K562 (cell line): Measurements from ENCODE around the gene MYL12A. TPM values are rescaled to one million over a fixed set of nuclear protein-coding genes. Genes with fewer than 3 reads are reported as not detected.
A peak's percentile ranks its signal among the peaks of the same experiment; 100 is the strongest.

ENCODE experiments used
- ATAC-seq: fragments of 200-7000 bp; cut with Tn5 transposase; 3 replicates; pipeline ENCODE4 v1.9.1; 2020; ENCODE audit warnings: moderate library complexity
- BruUV-seq: library from RNA; stranded (reverse); fragments of 400-500 nt; replicated peaks from 2 replicates; lab custom pipeline; 2021; lab: Mats Ljungman, UMichigan
- CTCF ChIA-PET: fragments of 300-600 bp; formaldehyde crosslinking; extraction: SDS; loops from one replicate; lab custom pipeline; 2021; ENCODE audit warnings: low intra/inter-chr PET ratio; lab: Yijun Ruan, JAX
- POLR2A ChIA-PET: fragments of 300-600, 350-650 bp; sonication (Branson Sonifier 250); formaldehyde crosslinking; extraction: SDS; loops from one replicate; lab custom pipeline; 2021; ENCODE audit warnings: antibody characterized with exemption, inconsistent platforms; lab: Yijun Ruan, JAX
- DNase-seq, 4 experiments: peaks; one replicate each; pipeline versions ENCODE4 v3.0.0 to v3.0.0-alpha.2; 2011 to 2018; ENCODE audit warnings: low spot score in 3 of 4, mixed read lengths in 3 of 4; ENCODE audit errors: extremely low read depth in 1 of 4
- FAIRE-seq: peaks from 2 replicates; lab custom pipeline; 2011; peaks lifted over from hg19 to GRCh38; lab: Jason Lieb, UNC
- H2AFZ ChIP-seq: 2 replicates; pipeline ENCODE4 v1.6.0; 2011; ENCODE audit warnings: low read depth, low read length, control low read depth, inconsistent platforms
- H3K27ac ChIP-seq: fragments of 200-600 bp; 3 replicates; pipeline ENCODE4 v1.8.0; 2011; ENCODE audit warnings: low read depth, mild to moderate bottlenecking, control low read depth, inconsistent platforms, low read length, moderate library complexity, mixed read lengths; ENCODE audit errors: extremely low read depth
- H3K27me3 ChIP-seq, 2 experiments: fragments of 300-600 bp in 1 of 2; 2 replicates in 1 of 2; 3 replicates in 1 of 2; pipeline versions ENCODE4 v1.6.0 to v1.8.0; 2011; ENCODE audit warnings: inconsistent platforms in 2 of 2, low read length in 2 of 2, mild to moderate bottlenecking in 1 of 2, mixed read lengths in 1 of 2, moderate library complexity in 1 of 2; ENCODE audit not compliant: control insufficient read depth in 2 of 2, insufficient read depth in 2 of 2
- H3K36me3 ChIP-seq: fragments of 300-600 bp; 3 replicates; pipeline ENCODE4 v1.8.0; 2011; ENCODE audit warnings: mild to moderate bottlenecking, low read length, inconsistent platforms; ENCODE audit not compliant: control insufficient read depth, insufficient read depth
- H3K4me1 ChIP-seq, 2 experiments: fragments of 200-600 bp in 1 of 2; replicated peaks in 1 of 2; 2 replicates in 1 of 2; 3 replicates in 1 of 2; pipeline versions ENCODE4 v1.5.1 to v1.8.0; 2011; ENCODE audit warnings: inconsistent platforms in 2 of 2, low read length in 2 of 2, mild to moderate bottlenecking in 1 of 2, mixed read lengths in 1 of 2, moderate library complexity in 1 of 2; ENCODE audit not compliant: control insufficient read depth in 2 of 2, insufficient read depth in 2 of 2
- H3K4me2 ChIP-seq: 2 replicates; pipeline ENCODE4 v1.6.1; 2011; ENCODE audit warnings: low read length, control low read depth, inconsistent platforms, mixed read lengths; ENCODE audit not compliant: insufficient read depth
- H3K4me3 ChIP-seq: fragments of 200-600 bp; sonication (generic), shearing (Covaris generic); 2 replicates; pipeline ENCODE4 v1.5.1; 2016; ENCODE audit warnings: control low read depth, inconsistent platforms
- H3K79me2 ChIP-seq: fragments of 200-600 bp; 3 replicates; pipeline ENCODE4 v1.8.0; 2011; ENCODE audit warnings: low read length, inconsistent platforms; ENCODE audit not compliant: control insufficient read depth, insufficient read depth
- H3K9ac ChIP-seq, 2 experiments: 2 replicates each; pipeline versions ENCODE4 v1.6.0 to v1.6.1; 2011; ENCODE audit warnings: low read depth in 2 of 2, low read length in 2 of 2, control low read depth in 1 of 2, inconsistent platforms in 1 of 2, mild to moderate bottlenecking in 1 of 2, mixed read lengths in 1 of 2; ENCODE audit not compliant: insufficient read depth in 1 of 2
- H3K9me1 ChIP-seq: one replicate; pipeline ENCODE4 v1.6.0; 2011; ENCODE audit warnings: inconsistent platforms, mild to moderate bottlenecking, low read length, moderate library complexity; ENCODE audit not compliant: control insufficient read depth, insufficient read depth
- H3K9me3 ChIP-seq: replicated peaks from 2 replicates; pipeline ENCODE4 v1.5.1; 2011; ENCODE audit warnings: low read depth, low read length, inconsistent platforms; ENCODE audit not compliant: control insufficient read depth, insufficient read depth
- H4K20me1 ChIP-seq: replicated peaks from 2 replicates; pipeline ENCODE4 v1.6.1; 2011; ENCODE audit warnings: low read length, inconsistent platforms, mixed read lengths; ENCODE audit not compliant: control insufficient read depth, insufficient read depth
- CBFB ChIP-seq: sonication (generic); formaldehyde crosslinking; IDR thresholded peaks from 2 replicates; pipeline ENCODE4 v1.4.0; 2020; ENCODE audit warnings: mild to moderate bottlenecking, missing genetic modification reagents
- CBX1 ChIP-seq: sonication (generic); IDR thresholded peaks from 2 replicates; pipeline ENCODE4 v1.6.1; 2016; ENCODE audit warnings: antibody characterized with exemption, low read depth, mild to moderate bottlenecking
- ESRRB ChIP-seq: fragments of 250-450 bp; sonication (Bioruptor Pico); IDR thresholded peaks from 2 replicates; pipeline ENCODE4 v1.5.0; 2020; ENCODE audit warnings: mild to moderate bottlenecking, moderate library complexity, borderline replicate concordance
- ETV1 ChIP-seq: fragments of 450-650 bp; conservative IDR thresholded peaks from 2 replicates; pipeline ENCODE4 v1.6.1; 2016; ENCODE audit warnings: missing genetic modification characterization, control low read depth, low read depth, missing compliant biosample characterization
- MAZ ChIP-seq, 2 experiments: fragments of 450-650 bp in 1 of 2; sonication (generic) in 1 of 2; formaldehyde crosslinking; IDR thresholded peaks in 1 of 2; conservative IDR thresholded peaks in 1 of 2; 2 replicates each; pipeline versions ENCODE4 v1.4.0 to v1.5.0; 2020; ENCODE audit warnings: mild to moderate bottlenecking in 1 of 2, missing genetic modification reagents in 1 of 2
- MYNN ChIP-seq, 2 experiments: sonication (generic); formaldehyde crosslinking in 1 of 2; IDR thresholded peaks; 2 replicates each; pipeline versions ENCODE4 v1.5.0 to v1.6.1; 2016 to 2020; ENCODE audit warnings: antibody characterized with exemption in 1 of 2, missing genetic modification reagents in 1 of 2
- NCOA1 ChIP-seq: fragments of 450-650 bp; IDR thresholded peaks from 2 replicates; pipeline ENCODE4 v1.6.1; 2016; ENCODE audit warnings: low read depth
- PHB2 ChIP-seq: fragments of 450-650 bp; IDR thresholded peaks from 2 replicates; pipeline ENCODE4 v1.6.1; 2017; ENCODE audit warnings: low read depth
- POLR2AphosphoS5 ChIP-seq: IDR thresholded peaks from 2 replicates; pipeline ENCODE4 v1.6.1; 2011; ENCODE audit warnings: mild to moderate bottlenecking, low read depth, low read length, moderate library complexity; ENCODE audit not compliant: control insufficient read depth, insufficient read depth
- POLR2G ChIP-seq: fragments of 200-400 bp; formaldehyde crosslinking; IDR thresholded peaks from 2 replicates; pipeline ENCODE4 v1.6.1; 2017; ENCODE audit warnings: low read depth, mild to moderate bottlenecking, antibody characterized with exemption, low read length, moderate library complexity
- STAT5A ChIP-seq: IDR thresholded peaks from 2 replicates; pipeline ENCODE4 v1.6.1; 2012; ENCODE audit warnings: low read length, inconsistent platforms, borderline replicate concordance
- ZNF253 ChIP-seq: fragments of 250-450 bp; sonication (Bioruptor Pico); conservative IDR thresholded peaks from 2 replicates; pipeline ENCODE4 v1.6.1; 2021; ENCODE audit warnings: mild to moderate bottlenecking
- ZNF274 ChIP-seq: IDR thresholded peaks from 2 replicates; pipeline ENCODE4 v1.6.1; 2011; ENCODE audit warnings: low read depth, mild to moderate bottlenecking, low read length, moderate library complexity, borderline replicate concordance
- ZNF316 ChIP-seq: fragments of 450-650 bp; IDR thresholded peaks from 2 replicates; pipeline ENCODE4 v1.6.1; 2016
- ZNF551 ChIP-seq: fragments of 250-450 bp; sonication (Bioruptor Pico); IDR thresholded peaks from 2 replicates; pipeline ENCODE4 v1.5.0; 2021; ENCODE audit warnings: mild to moderate bottlenecking, moderate library complexity
- WGBS: fragments of 100-300 bp; shearing (Covaris generic); methylation state at CpG from one replicate; pipeline ENCODE4 v1.1.6; 2016; ENCODE audit warnings: low coverage, mixed read lengths; ENCODE audit not compliant: insufficient coverage; ENCODE audit errors: missing lambda C conversion rate; 5-methylcytosine and 5-hydroxymethylcytosine counted together
- in situ Hi-C: fragments of 300-500 bp; cut with MboI; formaldehyde crosslinking; loops from 4 replicates; pipeline ENCODE4 v1.15.0; 2018; ENCODE audit warnings: inconsistent platforms, mixed read lengths
- intact Hi-C: fragments of 100-400 bp; cut with micrococcal nuclease; formaldehyde crosslinking; loops from 2 replicates; pipeline ENCODE4 v1.14.2; 2022
- polyA plus RNA-seq, 8 experiments: library from polyadenylated mRNA; depleted of rRNA in 4 of 8; stranded (reverse) in 5 of 8; unstranded in 3 of 8; fragments of >200 nt; fragmentation: Nextera tagmentation in 2 of 8; fragmentation: Illumina TruSeq in 1 of 8; extraction: Ambion mirVana in 2 of 8; extraction: Trizol in 1 of 8; gene quantifications; 2 replicates each; pipeline versions ENCODE4 v1.2.1 to v1.2.3, GENCODE V29; 2011 to 2014; ENCODE audit warnings: inconsistent platforms in 1 of 8, missing spikeins in 1 of 8
- total RNA-seq, 7 experiments: library from RNA; depleted of rRNA in 6 of 7; stranded (reverse); fragments of >200 nt in 6 of 7; fragmentation: Illumina TruSeq in 2 of 7; extraction: Trizol in 2 of 7; gene quantifications; 2 replicates each; pipeline versions ENCODE4 v1.2.1 to v1.2.3, GENCODE V29; 2011 to 2021; ENCODE audit warnings: low replicate concordance in 1 of 7
- TF ChIP-seq, protein P1 (sequence below): sonication (generic); formaldehyde crosslinking; IDR thresholded peaks from 2 replicates; pipeline ENCODE4 v1.8.0; 2022; ENCODE audit warnings: mild to moderate bottlenecking, low read depth, missing genetic modification reagents
- TF ChIP-seq, protein P2 (sequence below), 3 experiments: fragments of 200-800 bp in 1 of 3; fragments of 250-450 bp in 1 of 3; fragments of 450-650 bp in 1 of 3; sonication (Bioruptor Pico) in 1 of 3; sonication (Bioruptor generic) in 1 of 3; formaldehyde crosslinking in 1 of 3; IDR thresholded peaks; 2 replicates each; pipeline versions ENCODE4 v1.6.1 to v1.8.0; 2016 to 2022; ENCODE audit warnings: mild to moderate bottlenecking in 2 of 3, missing genetic modification characterization in 2 of 3, missing compliant biosample characterization in 1 of 3, moderate library complexity in 1 of 3

MYL12A gene
- total and polyA plus RNA-seq, 9 of the 15 experiments (the other 6 are each of a cell fraction or from before 2014, with no cell fraction given): 308 to 1,031 (median 559) TPM

DNA sequence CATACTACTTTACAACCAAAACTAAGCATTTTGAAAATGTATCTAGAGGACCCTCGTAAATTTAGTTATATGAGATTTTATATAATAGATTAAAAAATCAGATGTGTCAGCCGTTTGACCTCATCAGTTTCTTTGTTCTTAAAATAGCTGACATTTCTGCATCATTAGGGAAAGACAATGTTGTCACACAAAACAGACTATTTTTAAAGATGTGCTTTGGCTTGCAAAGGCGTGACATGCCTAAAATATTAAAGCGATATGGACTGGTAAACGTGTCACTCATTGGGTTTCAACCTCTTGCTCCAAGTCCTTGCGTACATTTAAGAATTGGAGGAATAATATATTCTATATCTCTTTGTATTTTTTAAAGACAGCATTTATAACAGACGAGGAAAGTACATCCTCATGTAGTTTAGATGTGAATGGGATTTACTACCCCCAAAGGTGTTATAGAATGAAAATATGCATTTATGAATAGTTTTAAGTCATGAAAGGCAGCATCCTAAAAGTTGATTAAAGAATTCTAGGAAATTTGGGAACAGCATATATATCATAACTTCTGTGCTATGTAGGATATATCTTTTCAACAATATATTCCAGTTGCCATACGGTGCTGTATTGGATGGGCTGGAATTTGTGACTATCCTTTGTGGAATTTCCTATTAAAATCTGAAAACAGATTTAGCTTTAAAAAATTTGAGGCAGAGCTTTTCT is 3.8 kb downstream of the MYL12A start:
- FAIRE-seq: no peak
- ATAC-seq: no peak
- intact Hi-C loops: no loop called here
- TF ChIP-seq MAZ (CRISPR knock-in tag; conservative IDR thresholded peaks at IDR 0.05 in 1 of 2, IDR thresholded peaks at IDR 0.05 in 1 of 2) (0 out of 4 replicates have a peak, but pooled peaks of 1 of the 2 experiments have one; percentile 20), CBX1 (no peak), CBFB (CRISPR knock-in tag) (no peak), PHB2 (no peak), POLR2G (0 out of 2 replicates have a peak, but pooled peaks have one; percentile 33), ZNF274 (no peak), MYNN (IDR thresholded peaks at IDR 0.05) (0 out of 2 replicates have a peak, but pooled peaks have one; percentile 53), MYNN (CRISPR knock-in tag; IDR thresholded peaks at IDR 0.05) (no peak), ETV1 (no peak), POLR2AphosphoS5 (peak; percentile 37), ZNF253 (CRISPR knock-in tag) (0 out of 2 replicates have a peak, but pooled peaks have one; percentile 4), NCOA1 (no peak), ESRRB (CRISPR knock-in tag) (peak; percentile 30; the same call in 1 of the 2 replicates), ZNF316 (peak; percentile 14; the same call in 1 of the 2 replicates), STAT5A (no peak), ZNF551 (CRISPR knock-in tag) (peak; percentile 49; the same call in 1 of the 2 replicates)
- TF ChIP-seq, protein P1, sequence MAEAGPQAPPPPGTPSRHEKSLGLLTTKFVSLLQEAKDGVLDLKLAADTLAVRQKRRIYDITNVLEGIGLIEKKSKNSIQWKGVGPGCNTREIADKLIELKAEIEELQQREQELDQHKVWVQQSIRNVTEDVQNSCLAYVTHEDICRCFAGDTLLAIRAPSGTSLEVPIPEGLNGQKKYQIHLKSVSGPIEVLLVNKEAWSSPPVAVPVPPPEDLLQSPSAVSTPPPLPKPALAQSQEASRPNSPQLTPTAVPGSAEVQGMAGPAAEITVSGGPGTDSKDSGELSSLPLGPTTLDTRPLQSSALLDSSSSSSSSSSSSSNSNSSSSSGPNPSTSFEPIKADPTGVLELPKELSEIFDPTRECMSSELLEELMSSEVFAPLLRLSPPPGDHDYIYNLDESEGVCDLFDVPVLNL: no peak
- TF ChIP-seq, protein P2, sequence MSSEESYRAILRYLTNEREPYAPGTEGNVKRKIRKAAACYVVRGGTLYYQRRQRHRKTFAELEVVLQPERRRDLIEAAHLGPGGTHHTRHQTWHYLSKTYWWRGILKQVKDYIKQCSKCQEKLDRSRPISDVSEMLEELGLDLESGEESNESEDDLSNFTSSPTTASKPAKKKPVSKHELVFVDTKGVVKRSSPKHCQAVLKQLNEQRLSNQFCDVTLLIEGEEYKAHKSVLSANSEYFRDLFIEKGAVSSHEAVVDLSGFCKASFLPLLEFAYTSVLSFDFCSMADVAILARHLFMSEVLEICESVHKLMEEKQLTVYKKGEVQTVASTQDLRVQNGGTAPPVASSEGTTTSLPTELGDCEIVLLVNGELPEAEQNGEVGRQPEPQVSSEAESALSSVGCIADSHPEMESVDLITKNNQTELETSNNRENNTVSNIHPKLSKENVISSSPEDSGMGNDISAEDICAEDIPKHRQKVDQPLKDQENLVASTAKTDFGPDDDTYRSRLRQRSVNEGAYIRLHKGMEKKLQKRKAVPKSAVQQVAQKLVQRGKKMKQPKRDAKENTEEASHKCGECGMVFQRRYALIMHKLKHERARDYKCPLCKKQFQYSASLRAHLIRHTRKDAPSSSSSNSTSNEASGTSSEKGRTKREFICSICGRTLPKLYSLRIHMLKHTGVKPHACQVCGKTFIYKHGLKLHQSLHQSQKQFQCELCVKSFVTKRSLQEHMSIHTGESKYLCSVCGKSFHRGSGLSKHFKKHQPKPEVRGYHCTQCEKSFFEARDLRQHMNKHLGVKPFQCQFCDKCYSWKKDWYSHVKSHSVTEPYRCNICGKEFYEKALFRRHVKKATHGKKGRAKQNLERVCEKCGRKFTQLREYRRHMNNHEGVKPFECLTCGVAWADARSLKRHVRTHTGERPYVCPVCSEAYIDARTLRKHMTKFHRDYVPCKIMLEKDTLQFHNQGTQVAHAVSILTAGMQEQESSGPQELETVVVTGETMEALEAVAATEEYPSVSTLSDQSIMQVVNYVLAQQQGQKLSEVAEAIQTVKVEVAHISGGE (CRISPR knock-in tag; IDR thresholded peaks at IDR 0.05): no peak

More for the DNA sequence above, 3.8 kb downstream of the MYL12A start:
- H3K9ac ChIP-seq: peak overlapping the region in 1 of 2 experiments; percentile 11; a peak in 1 of 4 replicates
- 73% methylated on average over 8 of the region's 8 CpGs for WGBS
- H3K27me3 ChIP-seq: no peaks in the 10 kb centered on the region
- ChIA-PET CTCF (interaction anchor here (0.7 kb wide), 1 partner anchor 449 kb away, joined by 7 read pairs; no protein-coding TSS in a partner anchor), POLR2A (interaction anchor here (0.5 to 3.2 kb wide), 7 partner anchors 9 to 356 kb away, joined by 3 to 26 read pairs (median 3); partner anchors contain the start of gene MYL12B)
- no peaks in the 10 kb centered on the region for H3K9me1 ChIP-seq
- no peak overlapping the region for H2AFZ ChIP-seq
- H3K36me3 ChIP-seq: peaks cover 77% of the 10 kb centered on the region
- H3K4me1 ChIP-seq: peaks cover 0 to 9% of the 10 kb centered on the region in 2 experiments; a peak in 2 of 5 replicates
- no peaks in the 10 kb centered on the region for H3K9me3 ChIP-seq
- no peak overlapping the region for H3K27ac ChIP-seq
- no peak overlapping the region for H3K4me2 ChIP-seq
- no peak overlapping the region for H3K4me3 ChIP-seq
- no TSS peak for BruUV-seq
- H3K79me2 ChIP-seq: peaks cover 69% of the 10 kb centered on the region
- in situ Hi-C loops: no loop called here
- H4K20me1 ChIP-seq: peaks cover 14% of the 10 kb centered on the region; the same call in 1 of the 2 replicates
- no peak for DNase-seq
